Measurements from ENCODE around the gene TTF1. TPM values are rescaled to one million over a fixed set of nuclear protein-coding genes. Genes with fewer than 3 reads are reported as not detected.

TTF1 gene
- polyA plus RNA-seq, 1 of the 3 experiments (the other 2 are of a cell fraction), result 11.9 TPM

DNA sequence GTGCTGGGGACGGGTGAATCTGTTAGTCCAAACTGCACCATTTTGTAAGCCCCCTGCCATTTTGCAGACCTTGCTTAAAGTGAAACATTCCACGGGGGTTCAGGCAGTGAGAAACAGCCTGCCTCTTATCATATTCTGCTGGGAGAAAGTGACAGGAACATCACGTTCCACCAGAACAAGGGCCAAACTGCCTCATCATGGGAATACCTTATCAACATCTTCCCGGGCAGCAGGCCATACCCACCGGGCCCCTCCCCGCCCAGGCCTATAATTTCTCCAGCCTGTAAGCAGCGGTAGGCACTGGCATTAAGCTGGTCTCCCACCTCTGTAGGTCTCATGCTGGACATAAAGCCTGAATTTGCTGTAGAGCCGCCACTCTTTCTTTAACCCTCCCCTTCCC, 1.9 kb upstream of the TTF1 start:
- H3K4me3 ChIP-seq (ENCODE audit: low read depth in 2 of 2, low read length in 1 of 2), result no peak overlapping the region
- no peaks in the 10 kb centered on the region for H4K20me1 ChIP-seq (ENCODE audit: insufficient read depth)
- no peaks in the 10 kb centered on the region for H3K9me2 ChIP-seq
- no peak for DNase-seq
- H3K27ac ChIP-seq (ENCODE audit: low read depth in 2 of 2, low read length in 1 of 2), result no peak overlapping the region
- no peak for TF ChIP-seq MXI1 (IDR thresholded peaks at IDR 0.05; ENCODE audit: low read depth, low read length)
- no peak for TF ChIP-seq POLR2AphosphoS5 (IDR thresholded peaks at IDR 0.05; ENCODE audit: low read depth, low read length)
- TF ChIP-seq EP300 (IDR thresholded peaks at IDR 0.05; ENCODE audit: borderline replicate concordance in 1 of 2, low read depth in 1 of 2, low read length in 1 of 2), result no peak
- no peak for TF ChIP-seq NFIC (IDR thresholded peaks at IDR 0.05; ENCODE audit: borderline replicate concordance)
- POLR2A ChIA-PET, result no interaction called here
- peaks cover 35% of the 10 kb centered on the region for H3K79me2 ChIP-seq (ENCODE audit: insufficient read depth)
- H3K9me3 ChIP-seq, result no peaks in the 10 kb centered on the region
- WGBS (ENCODE audit: low lambda C conversion rate), result 77% methylated on average over 7 of the region's 8 CpGs
- peaks cover 8% of the 10 kb centered on the region for H3F3A ChIP-seq (replicated peaks; ENCODE audit: insufficient read depth)
- H3K36me3 ChIP-seq (replicated peaks in 1 of 2; ENCODE audit: control insufficient read depth in 1 of 2, insufficient read depth in 2 of 2, low read length in 1 of 2), result peaks cover 2% of the 10 kb centered on the region in 2 experiments
- CTCF ChIA-PET, result interaction anchor here (0.6 to 9.5 kb wide), 2 partner anchors 100 to 149 kb away, joined by 3 to 72 read pairs; no protein-coding TSS in a partner anchor
- peaks cover 0 to 30% of the 10 kb centered on the region in 2 experiments; a peak in 3 of 4 replicates for H3K4me1 ChIP-seq (ENCODE audit: control insufficient read depth in 1 of 2, insufficient read depth in 2 of 2, low read depth in 1 of 2, low read length in 1 of 2)
- H3K9ac ChIP-seq, result no peak overlapping the region
- no peak overlapping the region for H2AFZ ChIP-seq (ENCODE audit: low read depth)
- H3K4me2 ChIP-seq, result no peak overlapping the region
- H3K27me3 ChIP-seq (ENCODE audit: insufficient read depth), result no peaks in the 10 kb centered on the region

DNA sequence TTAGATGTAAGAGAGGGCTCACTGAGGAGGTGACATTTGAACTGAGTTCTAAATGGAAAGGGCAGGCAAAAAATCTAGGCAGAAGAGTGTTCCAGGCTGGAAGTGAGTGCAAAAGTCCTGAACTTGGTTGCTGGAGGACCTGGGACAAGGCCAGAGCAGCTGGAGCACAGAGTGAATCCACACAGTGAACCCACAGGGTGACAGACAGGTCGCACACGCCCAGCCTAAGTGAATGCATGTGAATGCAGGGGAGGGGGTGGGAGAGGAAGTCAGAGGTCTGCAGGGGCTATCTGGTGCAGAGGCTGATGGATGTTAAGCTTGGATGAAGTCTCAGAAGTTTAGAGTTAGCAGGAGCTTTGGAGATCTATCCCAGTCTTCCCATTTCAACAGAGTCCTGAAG, 556 bp upstream of the TTF1 start:
- Histone ChIP-seq H3K79me2 (ENCODE audit: insufficient read depth) (peaks cover 48% of the 10 kb centered on the region), H3K27ac (ENCODE audit: low read depth in 2 of 2, low read length in 1 of 2) (peak overlapping the region; percentile 23 to 47; a peak in 2 of 4 replicates), H3K4me3 (ENCODE audit: low read depth in 2 of 2, low read length in 1 of 2) (peak overlapping the region; percentile 81 to 85), H3K9me2 (no peaks in the 10 kb centered on the region), H3K4me1 (ENCODE audit: control insufficient read depth in 1 of 2, insufficient read depth in 2 of 2, low read depth in 1 of 2, low read length in 1 of 2) (peaks cover 0 to 30% of the 10 kb centered on the region in 2 experiments; a peak in 3 of 4 replicates), H3K4me2 (peak overlapping the region; percentile 89), H3K9me3 (no peaks in the 10 kb centered on the region), H3F3A (replicated peaks; ENCODE audit: insufficient read depth) (peaks cover 7% of the 10 kb centered on the region), H4K20me1 (ENCODE audit: insufficient read depth) (0 out of 2 replicates have a peak, but pooled peaks cover 3% of the 10 kb centered on the region), H3K36me3 (replicated peaks in 1 of 2; ENCODE audit: control insufficient read depth in 1 of 2, insufficient read depth in 2 of 2, low read length in 1 of 2) (peaks cover 8 to 11% of the 10 kb centered on the region in 2 experiments), H2AFZ (ENCODE audit: low read depth) (peak overlapping the region; percentile 100), H3K27me3 (ENCODE audit: insufficient read depth) (no peaks in the 10 kb centered on the region), H3K9ac (peak overlapping the region; percentile 85; the same call in 1 of the 2 replicates)
- POLR2A ChIA-PET, result no interaction called here
- no peak for DNase-seq
- CTCF ChIA-PET, result interaction anchor here (1.1 kb wide), 1 partner anchor 16 kb away, joined by 3 read pairs; no protein-coding TSS in a partner anchor
- 100% methylated on average over 2 of the region's 2 CpGs for whole genome bisulfite sequencing (ENCODE audit: low lambda C conversion rate)
- TF ChIP-seq NFIC (IDR thresholded peaks at IDR 0.05; ENCODE audit: borderline replicate concordance), result no peak
- no peak for TF ChIP-seq RAD21 (IDR thresholded peaks at IDR 0.05; ENCODE audit: low read length)
- no peak for TF ChIP-seq FOSL2 (IDR thresholded peaks at IDR 0.05; ENCODE audit: borderline replicate concordance, low read depth)
- TF ChIP-seq EP300 (IDR thresholded peaks at IDR 0.05; ENCODE audit: borderline replicate concordance in 1 of 2, low read depth in 1 of 2, low read length in 1 of 2), result no peak
- no peak for TF ChIP-seq GABPA (IDR thresholded peaks at IDR 0.05; ENCODE audit: low read depth)

DNA sequence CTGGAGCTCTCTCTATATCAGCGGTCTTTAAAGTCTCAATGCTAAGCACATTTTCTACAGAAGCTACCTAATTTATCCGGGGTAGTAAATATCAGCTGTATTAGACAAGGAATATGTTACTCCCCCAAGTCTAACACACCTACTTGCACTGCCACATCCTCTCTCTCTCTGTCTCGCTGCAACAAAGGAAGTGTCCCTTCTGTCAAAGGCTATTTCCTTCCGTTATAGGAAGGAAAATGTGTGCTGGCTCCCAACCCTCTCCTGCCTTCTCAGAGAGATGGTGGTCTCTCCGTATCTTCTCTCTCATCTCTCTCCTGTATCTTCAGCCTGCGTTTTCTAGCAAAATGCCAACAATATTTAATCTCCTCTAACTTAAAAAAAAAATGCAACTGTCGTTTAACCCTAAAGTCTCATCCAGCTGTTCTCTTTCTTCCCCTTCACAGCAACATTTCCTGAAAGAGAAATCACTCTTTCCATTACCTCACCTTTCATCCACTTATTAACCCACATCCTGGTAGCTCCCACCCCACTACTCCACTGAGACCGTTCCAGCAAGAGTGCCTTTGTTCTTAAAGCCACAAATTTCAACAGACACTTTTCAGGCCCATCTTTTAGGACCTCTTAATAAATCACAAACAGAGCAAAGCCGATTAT, 2.3 kb downstream of the TTF1 start:
- no peak overlapping the region for H2AFZ ChIP-seq (ENCODE audit: low read depth)
- H3K27me3 ChIP-seq (ENCODE audit: insufficient read depth), result no peaks in the 10 kb centered on the region
- peaks cover 0 to 15% of the 10 kb centered on the region in 2 experiments; a peak in 3 of 4 replicates for H3K4me1 ChIP-seq (ENCODE audit: control insufficient read depth in 1 of 2, insufficient read depth in 2 of 2, low read depth in 1 of 2, low read length in 1 of 2)
- H3K9me3 ChIP-seq, result no peaks in the 10 kb centered on the region
- H4K20me1 ChIP-seq (ENCODE audit: insufficient read depth), result 0 out of 2 replicates have a peak, but pooled peaks cover 4% of the 10 kb centered on the region
- TF ChIP-seq TAF1 (IDR thresholded peaks at IDR 0.05; ENCODE audit: borderline replicate concordance, low read depth, low read length) (no peak), MXI1 (IDR thresholded peaks at IDR 0.05; ENCODE audit: low read depth, low read length) (no peak), EP300 (IDR thresholded peaks at IDR 0.05; ENCODE audit: borderline replicate concordance in 1 of 2, low read depth in 1 of 2, low read length in 1 of 2) (no peak), RAD21 (IDR thresholded peaks at IDR 0.05; ENCODE audit: low read length) (no peak), NRF1 (IDR thresholded peaks at IDR 0.05; ENCODE audit: low read depth, low read length) (no peak), TCF12 (IDR thresholded peaks at IDR 0.05) (no peak), FOXM1 (IDR thresholded peaks at IDR 0.05; ENCODE audit: low read depth) (no peak), RXRA (IDR thresholded peaks at IDR 0.05; ENCODE audit: borderline replicate concordance, low read depth) (no peak), RCOR1 (IDR thresholded peaks at IDR 0.05; ENCODE audit: low read length) (no peak)
- TF ChIP-seq, protein P1, sequence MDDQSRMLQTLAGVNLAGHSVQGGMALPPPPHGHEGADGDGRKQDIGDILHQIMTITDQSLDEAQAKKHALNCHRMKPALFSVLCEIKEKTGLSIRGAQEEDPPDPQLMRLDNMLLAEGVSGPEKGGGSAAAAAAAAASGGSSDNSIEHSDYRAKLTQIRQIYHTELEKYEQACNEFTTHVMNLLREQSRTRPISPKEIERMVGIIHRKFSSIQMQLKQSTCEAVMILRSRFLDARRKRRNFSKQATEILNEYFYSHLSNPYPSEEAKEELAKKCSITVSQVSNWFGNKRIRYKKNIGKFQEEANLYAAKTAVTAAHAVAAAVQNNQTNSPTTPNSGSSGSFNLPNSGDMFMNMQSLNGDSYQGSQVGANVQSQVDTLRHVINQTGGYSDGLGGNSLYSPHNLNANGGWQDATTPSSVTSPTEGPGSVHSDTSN (IDR thresholded peaks at IDR 0.05), result no peak
- TF ChIP-seq, protein P2, sequence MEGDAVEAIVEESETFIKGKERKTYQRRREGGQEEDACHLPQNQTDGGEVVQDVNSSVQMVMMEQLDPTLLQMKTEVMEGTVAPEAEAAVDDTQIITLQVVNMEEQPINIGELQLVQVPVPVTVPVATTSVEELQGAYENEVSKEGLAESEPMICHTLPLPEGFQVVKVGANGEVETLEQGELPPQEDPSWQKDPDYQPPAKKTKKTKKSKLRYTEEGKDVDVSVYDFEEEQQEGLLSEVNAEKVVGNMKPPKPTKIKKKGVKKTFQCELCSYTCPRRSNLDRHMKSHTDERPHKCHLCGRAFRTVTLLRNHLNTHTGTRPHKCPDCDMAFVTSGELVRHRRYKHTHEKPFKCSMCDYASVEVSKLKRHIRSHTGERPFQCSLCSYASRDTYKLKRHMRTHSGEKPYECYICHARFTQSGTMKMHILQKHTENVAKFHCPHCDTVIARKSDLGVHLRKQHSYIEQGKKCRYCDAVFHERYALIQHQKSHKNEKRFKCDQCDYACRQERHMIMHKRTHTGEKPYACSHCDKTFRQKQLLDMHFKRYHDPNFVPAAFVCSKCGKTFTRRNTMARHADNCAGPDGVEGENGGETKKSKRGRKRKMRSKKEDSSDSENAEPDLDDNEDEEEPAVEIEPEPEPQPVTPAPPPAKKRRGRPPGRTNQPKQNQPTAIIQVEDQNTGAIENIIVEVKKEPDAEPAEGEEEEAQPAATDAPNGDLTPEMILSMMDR (IDR thresholded peaks at IDR 0.05), result no peak
- H3K4me3 ChIP-seq (ENCODE audit: low read depth in 2 of 2, low read length in 1 of 2), result 0 out of 4 replicates have a peak overlapping the region, but pooled peaks of 1 of the 2 experiments have one; percentile 2
- WGBS (ENCODE audit: low lambda C conversion rate), result 75% methylated on average over 9 of the region's 9 CpGs
- DNase-seq, result no peak
- ChIA-PET POLR2A (interaction anchor here (0.7 kb wide), 1 partner anchor 50 kb away, joined by 3 read pairs; the partner anchor contains the start of gene SETX), CTCF (no interaction called here)
- H3K36me3 ChIP-seq (replicated peaks in 1 of 2; ENCODE audit: control insufficient read depth in 1 of 2, insufficient read depth in 2 of 2, low read length in 1 of 2), result peaks cover 27 to 31% of the 10 kb centered on the region in 2 experiments
- no peaks in the 10 kb centered on the region for H3K9me2 ChIP-seq
- no peak overlapping the region for H3K4me2 ChIP-seq
- peaks cover 4% of the 10 kb centered on the region for H3F3A ChIP-seq (replicated peaks; ENCODE audit: insufficient read depth)
- H3K27ac ChIP-seq (ENCODE audit: low read depth in 2 of 2, low read length in 1 of 2), result no peak overlapping the region
- peaks cover 63% of the 10 kb centered on the region for H3K79me2 ChIP-seq (ENCODE audit: insufficient read depth)
- H3K9ac ChIP-seq, result no peak overlapping the region

Data from SK-N-SH (cell line).